ENCODE results near the gene MYF5.

GRCh38 chr12:80700327-80700726 is 16.4 kb upstream of the MYF5 start:
- TF ChIP-seq, protein P1, sequence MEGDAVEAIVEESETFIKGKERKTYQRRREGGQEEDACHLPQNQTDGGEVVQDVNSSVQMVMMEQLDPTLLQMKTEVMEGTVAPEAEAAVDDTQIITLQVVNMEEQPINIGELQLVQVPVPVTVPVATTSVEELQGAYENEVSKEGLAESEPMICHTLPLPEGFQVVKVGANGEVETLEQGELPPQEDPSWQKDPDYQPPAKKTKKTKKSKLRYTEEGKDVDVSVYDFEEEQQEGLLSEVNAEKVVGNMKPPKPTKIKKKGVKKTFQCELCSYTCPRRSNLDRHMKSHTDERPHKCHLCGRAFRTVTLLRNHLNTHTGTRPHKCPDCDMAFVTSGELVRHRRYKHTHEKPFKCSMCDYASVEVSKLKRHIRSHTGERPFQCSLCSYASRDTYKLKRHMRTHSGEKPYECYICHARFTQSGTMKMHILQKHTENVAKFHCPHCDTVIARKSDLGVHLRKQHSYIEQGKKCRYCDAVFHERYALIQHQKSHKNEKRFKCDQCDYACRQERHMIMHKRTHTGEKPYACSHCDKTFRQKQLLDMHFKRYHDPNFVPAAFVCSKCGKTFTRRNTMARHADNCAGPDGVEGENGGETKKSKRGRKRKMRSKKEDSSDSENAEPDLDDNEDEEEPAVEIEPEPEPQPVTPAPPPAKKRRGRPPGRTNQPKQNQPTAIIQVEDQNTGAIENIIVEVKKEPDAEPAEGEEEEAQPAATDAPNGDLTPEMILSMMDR (conservative IDR thresholded peaks at IDR 0.05; ENCODE audit: low read length), result no peak
- TF ChIP-seq EZH2phosphoT487 (IDR thresholded peaks at IDR 0.05; ENCODE audit: borderline replicate concordance), result no peak

Data from Loucy (cell line).